ENCODE results near the gene SLC4A2. TPM values are rescaled to one million over a fixed set of nuclear protein-coding genes. Genes with fewer than 3 reads are reported as not detected.
"Not testable (repeated sequence)": the region's sequence is repeated elsewhere in the genome, so short reads cannot be mapped to it uniquely, and the experiment has no call there.

Gene SLC4A2
- total and polyA plus RNA-seq, 8 donors = 81.7 to 205 (median 104) TPM

DNA sequence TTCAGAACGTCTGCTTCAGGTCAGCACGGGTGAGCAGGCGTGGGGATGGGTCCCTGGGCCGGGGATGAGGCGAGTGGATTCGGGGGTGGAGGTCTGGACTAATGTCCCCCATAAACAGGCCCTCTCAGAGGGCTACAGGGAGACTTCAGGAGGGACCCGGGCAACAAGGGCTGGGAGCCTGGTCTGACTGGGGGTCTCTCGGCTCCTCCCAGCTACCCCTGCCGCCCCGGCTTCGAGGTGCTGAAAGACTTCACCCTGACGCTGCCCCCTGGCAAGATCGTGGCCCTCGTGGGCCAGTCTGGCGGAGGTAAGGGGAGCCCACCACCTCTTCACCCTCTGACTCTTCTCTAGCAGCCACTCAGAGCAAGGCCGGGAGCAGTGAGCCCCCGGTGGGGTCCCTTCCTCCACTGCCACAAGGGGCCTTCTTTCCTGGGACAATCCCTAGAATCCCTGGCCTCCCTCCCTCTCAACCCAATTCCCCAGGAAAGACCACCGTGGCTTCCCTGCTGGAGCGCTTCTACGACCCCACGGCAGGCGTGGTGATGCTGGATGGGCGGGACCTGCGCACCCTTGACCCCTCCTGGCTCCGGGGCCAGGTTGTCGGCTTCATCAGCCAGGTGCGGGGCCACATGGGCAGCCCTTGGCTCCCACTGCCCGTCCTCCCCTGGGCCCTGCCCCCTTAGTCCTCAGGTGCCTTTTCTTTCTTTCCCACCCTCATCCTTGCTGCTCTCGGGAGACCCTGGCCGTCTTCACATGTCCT lies 18.6 kb upstream of the SLC4A2 start:
- Histone ChIP-seq H3K4me1 (peaks cover 12 to 22% of the 10 kb centered on the region in 2 donors), H3K27me3 (no peaks in the 10 kb centered on the region), H3K36me3 (peaks cover 0 to 55% of the 10 kb centered on the region in 2 donors), H3K27ac (no peak overlapping the region), H3K9me3 (no peaks in the 10 kb centered on the region), H3K4me3 (no peak overlapping the region)
- DNase-seq (no peak), ATAC-seq (no peak)
- intact Hi-C loops (cut with DNase I) = no loop called here
- TF ChIP-seq, protein P1, sequence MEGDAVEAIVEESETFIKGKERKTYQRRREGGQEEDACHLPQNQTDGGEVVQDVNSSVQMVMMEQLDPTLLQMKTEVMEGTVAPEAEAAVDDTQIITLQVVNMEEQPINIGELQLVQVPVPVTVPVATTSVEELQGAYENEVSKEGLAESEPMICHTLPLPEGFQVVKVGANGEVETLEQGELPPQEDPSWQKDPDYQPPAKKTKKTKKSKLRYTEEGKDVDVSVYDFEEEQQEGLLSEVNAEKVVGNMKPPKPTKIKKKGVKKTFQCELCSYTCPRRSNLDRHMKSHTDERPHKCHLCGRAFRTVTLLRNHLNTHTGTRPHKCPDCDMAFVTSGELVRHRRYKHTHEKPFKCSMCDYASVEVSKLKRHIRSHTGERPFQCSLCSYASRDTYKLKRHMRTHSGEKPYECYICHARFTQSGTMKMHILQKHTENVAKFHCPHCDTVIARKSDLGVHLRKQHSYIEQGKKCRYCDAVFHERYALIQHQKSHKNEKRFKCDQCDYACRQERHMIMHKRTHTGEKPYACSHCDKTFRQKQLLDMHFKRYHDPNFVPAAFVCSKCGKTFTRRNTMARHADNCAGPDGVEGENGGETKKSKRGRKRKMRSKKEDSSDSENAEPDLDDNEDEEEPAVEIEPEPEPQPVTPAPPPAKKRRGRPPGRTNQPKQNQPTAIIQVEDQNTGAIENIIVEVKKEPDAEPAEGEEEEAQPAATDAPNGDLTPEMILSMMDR (IDR thresholded peaks at IDR 0.05) = no peak

DNA sequence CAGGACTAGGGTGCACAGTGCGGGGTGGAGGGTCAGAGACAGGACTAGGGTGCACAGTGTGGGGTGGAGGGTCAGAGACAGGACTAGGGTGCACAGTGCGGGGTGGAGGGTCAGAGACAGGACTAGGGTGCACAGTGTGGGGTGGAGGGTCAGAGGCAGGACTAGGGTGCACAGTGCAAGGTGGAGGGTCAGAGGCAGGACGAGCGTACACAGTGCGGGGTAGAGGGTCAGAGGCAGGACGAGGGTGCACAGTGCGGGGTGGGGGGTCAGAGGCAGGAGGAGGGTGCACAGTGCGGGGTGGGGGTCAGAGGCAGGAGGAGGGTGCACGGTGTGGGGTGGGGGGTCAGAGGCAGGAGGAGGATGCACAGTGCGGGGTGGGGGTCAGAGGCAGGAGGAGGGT lies 15.9 kb upstream of the SLC4A2 start:
- H3K27ac ChIP-seq; H3K9me3 ChIP-seq; intact Hi-C loops (cut with DNase I); H3K4me3 ChIP-seq; H3K27me3 ChIP-seq; ATAC-seq; DNase-seq: not testable (repeated sequence)
- H3K36me3 ChIP-seq = peaks cover 0 to 38% of the 10 kb centered on the region in 2 donors
- H3K4me1 ChIP-seq = peaks cover 15 to 24% of the 10 kb centered on the region in 2 donors

DNA sequence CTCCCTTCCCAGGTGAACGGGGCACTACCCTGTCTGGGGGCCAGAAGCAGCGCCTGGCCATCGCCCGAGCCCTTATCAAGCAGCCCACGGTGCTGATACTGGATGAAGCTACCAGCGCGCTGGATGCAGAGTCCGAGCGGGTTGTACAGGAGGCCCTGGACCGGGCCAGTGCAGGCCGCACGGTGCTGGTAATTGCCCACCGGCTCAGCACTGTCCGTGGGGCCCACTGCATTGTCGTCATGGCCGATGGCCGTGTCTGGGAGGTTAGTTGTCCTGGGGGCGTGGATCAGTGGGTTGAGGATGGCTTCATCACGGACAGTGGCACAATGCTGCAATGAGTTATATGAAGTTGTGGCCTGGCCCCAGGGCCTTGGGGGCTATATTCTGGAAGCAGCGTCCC lies 15.4 kb upstream of the SLC4A2 start:
- Histone ChIP-seq H3K4me1 (peaks cover 9 to 18% of the 10 kb centered on the region in 2 donors), H3K4me3 (no peak overlapping the region), H3K27ac (no peak overlapping the region), H3K27me3 (no peaks in the 10 kb centered on the region), H3K9me3 (no peaks in the 10 kb centered on the region), H3K36me3 (peaks cover 0 to 38% of the 10 kb centered on the region in 2 donors)
- no peak for ATAC-seq
- intact Hi-C loops (cut with DNase I) = no loop called here
- no peak for DNase-seq
- TF ChIP-seq, protein P1 (IDR thresholded peaks at IDR 0.05) = no peak

DNA sequence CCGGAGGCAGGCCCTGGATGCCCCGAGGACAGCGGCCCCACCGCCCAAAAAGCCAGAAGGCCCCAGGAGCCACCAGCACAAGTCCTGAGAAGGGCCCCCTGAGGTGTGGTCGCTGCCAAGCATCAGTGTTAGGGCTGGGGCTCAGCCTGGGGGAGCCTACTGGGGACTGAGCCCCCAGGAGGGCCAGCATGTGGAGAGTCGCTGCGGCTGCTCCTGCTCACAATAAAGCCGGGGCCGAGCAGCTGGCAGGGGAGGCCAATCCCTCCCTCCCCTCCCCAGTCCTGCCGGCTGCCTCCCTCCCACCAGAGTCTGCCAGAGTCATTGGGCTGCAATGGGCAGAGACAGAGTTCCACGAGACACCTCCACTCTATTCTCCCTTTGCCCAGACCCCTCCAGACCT lies 14.1 kb upstream of the SLC4A2 start:
- intact Hi-C loops (cut with DNase I) = no loop called here

DNA sequence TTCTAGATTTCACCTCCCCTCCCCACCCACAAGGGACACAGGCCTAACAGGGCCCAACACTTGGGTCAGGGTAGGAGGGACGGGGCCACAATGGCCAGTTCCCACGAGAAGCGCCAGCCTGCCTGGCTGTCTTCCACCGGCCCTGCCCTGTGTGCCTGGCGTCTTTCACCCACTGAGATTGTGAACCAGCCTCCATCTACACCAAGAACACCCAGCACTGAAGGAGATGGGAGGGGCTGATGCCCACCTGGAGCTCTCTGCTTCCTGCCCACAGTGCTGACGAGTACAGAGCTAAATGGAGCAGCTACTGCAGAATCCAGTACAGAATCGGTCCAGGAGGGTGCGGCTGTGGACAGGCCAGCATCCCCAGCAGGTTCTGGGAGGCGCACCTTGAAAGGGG lies 13.4 kb upstream of the SLC4A2 start:
- DNase-seq (no peak), ATAC-seq (no peak)
- Histone ChIP-seq H3K36me3 (peaks cover 0 to 38% of the 10 kb centered on the region in 2 donors), H3K27me3 (peaks cover 0 to 15% of the 10 kb centered on the region in 2 donors), H3K9me3 (no peaks in the 10 kb centered on the region), H3K4me1 (peaks cover 3 to 6% of the 10 kb centered on the region in 2 donors), H3K27ac (no peak overlapping the region), H3K4me3 (no peak overlapping the region)
- intact Hi-C loops (cut with DNase I) = no loop called here
- TF ChIP-seq, protein P1 (IDR thresholded peaks at IDR 0.05) = no peak

More for the DNA sequence above, 14.1 kb upstream of the SLC4A2 start:
- peaks cover 0 to 38% of the 10 kb centered on the region in 2 donors for H3K36me3 ChIP-seq
- H3K9me3 ChIP-seq = no peaks in the 10 kb centered on the region
- DNase-seq (no peak), ATAC-seq (no peak)
- no peak overlapping the region for H3K27ac ChIP-seq
- H3K4me3 ChIP-seq = no peak overlapping the region
- peaks cover 3 to 5% of the 10 kb centered on the region in 2 donors for H3K4me1 ChIP-seq
- H3K27me3 ChIP-seq = peaks cover 0 to 8% of the 10 kb centered on the region in 2 donors
- TF ChIP-seq, protein P1 (IDR thresholded peaks at IDR 0.05) = no peak
